GM19238 (cell line): ENCODE data around the gene ISYNA1.
A peak's percentile ranks its signal among the peaks of the same experiment; 100 is the strongest.
"Not testable (repeated sequence)": the region's sequence is repeated elsewhere in the genome, so short reads cannot be mapped to it uniquely, and the experiment has no call there.

Experiments
- DNase-seq: peaks from one replicate; pipeline ENCODE4 v3.0.0; 2011; ENCODE audit warnings: low spot score; ENCODE audit not compliant: insufficient read length

ISYNA1 gene

GRCh38 chr19:18421371-18421959, 16.5 kb downstream of the ISYNA1 start:
- DNase-seq: no peak

- no peak for DNase-seq
Measured at GRCh38 chr19:18420930-18421329, 17.0 kb downstream of the ISYNA1 start.

- no peak for DNase-seq
Measured at GRCh38 chr19:18419699-18420460, 18.1 kb downstream of the ISYNA1 start.

GRCh38 chr19:18419195-18419698, 18.7 kb downstream of the ISYNA1 start, which contains the start of gene SSBP4:
TSS of gene SSBP4 (plus strand) at chr19:18419398. CDS start at chr19:18419649, 251 bp downstream.
- DNase-seq: peak; percentile 88

GRCh38 chr19:18418483-18419194, 19.3 kb downstream of the ISYNA1 start:
- no peak for DNase-seq

- no peak for DNase-seq
Measured at GRCh38 chr19:18418029-18418482, 19.9 kb downstream of the ISYNA1 start.

GRCh38 chr19:18417250-18418028, 20.5 kb downstream of the ISYNA1 start:
- no peak for DNase-seq

- DNase-seq: no peak
Measured at GRCh38 chr19:18416778-18417249, 21.1 kb downstream of the ISYNA1 start.

GRCh38 chr19:18415178-18415867, 22.6 kb downstream of the ISYNA1 start:
- no peak for DNase-seq

GRCh38 chr19:18414504-18415177, 23.3 kb downstream of the ISYNA1 start:
- DNase-seq: no peak

GRCh38 chr19:18412610-18413239, 25.2 kb downstream of the ISYNA1 start:
- no peak for DNase-seq

GRCh38 chr19:18408053-18408476, 29.9 kb downstream of the ISYNA1 start:
- DNase-seq: no peak

GRCh38 chr19:18406749-18407148, 31.2 kb downstream of the ISYNA1 start:
- no peak for DNase-seq

GRCh38 chr19:18405754-18406153, 32.2 kb downstream of the ISYNA1 start:
- not testable (repeated sequence) for DNase-seq

- not testable (repeated sequence) for DNase-seq
Measured at GRCh38 chr19:18402455-18403248, 35.3 kb downstream of the ISYNA1 start.

- no peak for DNase-seq
Measured at GRCh38 chr19:18401580-18402112, 36.3 kb downstream of the ISYNA1 start.

GRCh38 chr19:18399008-18399407, 38.9 kb downstream of the ISYNA1 start:
- DNase-seq: no peak
